Subcutaneous abdominal adipose tissue (tissue), 5 donors: ENCODE data around the gene OR2H2.

ENCODE experiments used
- H3K27ac ChIP-seq: one replicate; pipeline ENCODE4 v1.7.0; 2013; ENCODE audit warnings: low read depth, mild to moderate bottlenecking, inconsistent platforms, low read length, moderate library complexity
- H3K27me3 ChIP-seq, 5 donors: one replicate each; pipeline ENCODE4 v1.7.0; 2013; ENCODE audit warnings: low read length in 5 of 5, inconsistent platforms in 1 of 5; ENCODE audit not compliant: control insufficient read depth in 5 of 5, insufficient read depth in 4 of 5
- H3K36me3 ChIP-seq, 5 donors: one replicate each; pipeline ENCODE4 v1.7.0; 2013; ENCODE audit warnings: low read length in 5 of 5; ENCODE audit not compliant: control insufficient read depth in 5 of 5, insufficient read depth in 5 of 5
- H3K4me1 ChIP-seq, 5 donors: one replicate each; pipeline ENCODE4 v1.7.0; 2013; ENCODE audit warnings: low read length in 5 of 5, mild to moderate bottlenecking in 3 of 5, moderate library complexity in 1 of 5; ENCODE audit not compliant: control insufficient read depth in 5 of 5, insufficient read depth in 5 of 5
- H3K4me3 ChIP-seq, 5 donors: one replicate each; pipeline ENCODE4 v1.7.0; 2013; ENCODE audit warnings: low read length in 5 of 5, low read depth in 1 of 5
- H3K9ac ChIP-seq, 5 donors: one replicate each; pipeline ENCODE4 v1.7.0; 2013; ENCODE audit warnings: low read length in 5 of 5, mild to moderate bottlenecking in 4 of 5, moderate library complexity in 3 of 5
- H3K9me3 ChIP-seq, 5 donors: one replicate each; pipeline ENCODE4 v1.7.0; 2013; ENCODE audit warnings: low read length in 5 of 5; ENCODE audit not compliant: control insufficient read depth in 5 of 5
- donor health status: healthy.
- donor health status: healthy.
- donor health status: healthy.
- donor health status: healthy.
- donor health status: healthy.

OR2H2 gene

GRCh38 chr6:29627755-29628418, 43.0 kb downstream of the OR2H2 start:
- H3K9ac ChIP-seq, result peak overlapping the region in 3 of 5 donors; percentile 12 to 68 (median 60)
- peaks cover 0 to 11% (median 3%) of the 10 kb centered on the region in 5 donors for H3K27me3 ChIP-seq
- H3K9me3 ChIP-seq, result no peaks in the 10 kb centered on the region
- no peak overlapping the region for H3K27ac ChIP-seq
- H3K4me1 ChIP-seq, result peaks cover 2 to 30% (median 26%) of the 10 kb centered on the region in 5 donors
- peak overlapping the region; percentile 67 to 87 (median 76) for H3K4me3 ChIP-seq
- H3K36me3 ChIP-seq, result peaks cover 0 to 13% (median 10%) of the 10 kb centered on the region in 5 donors

- Histone ChIP-seq H3K9me3 (no peaks in the 10 kb centered on the region), H3K27ac (no peak overlapping the region), H3K27me3 (peaks cover 0 to 11% (median 3%) of the 10 kb centered on the region in 5 donors), H3K4me1 (peaks cover 4 to 35% (median 31%) of the 10 kb centered on the region in 5 donors), H3K9ac (peak overlapping the region in 2 of 5 donors; percentile 60 to 68), H3K36me3 (peaks cover 0 to 5% (median 3%) of the 10 kb centered on the region in 5 donors), H3K4me3 (peak overlapping the region; percentile 67 to 87 (median 76))
Measured at GRCh38 chr6:29628419-29629281, 43.7 kb downstream of the OR2H2 start.

GRCh38 chr6:29629571-29629970, 44.6 kb downstream of the OR2H2 start:
- Histone ChIP-seq H3K4me1 (peaks cover 4 to 43% (median 34%) of the 10 kb centered on the region in 5 donors), H3K9me3 (no peaks in the 10 kb centered on the region), H3K27me3 (peaks cover 0 to 11% (median 3%) of the 10 kb centered on the region in 5 donors), H3K4me3 (no peak overlapping the region), H3K36me3 (no peaks in the 10 kb centered on the region), H3K9ac (no peak overlapping the region), H3K27ac (no peak overlapping the region)

- Histone ChIP-seq H3K27ac (no peak overlapping the region), H3K27me3 (peaks cover 0 to 11% (median 3%) of the 10 kb centered on the region in 5 donors), H3K36me3 (no peaks in the 10 kb centered on the region), H3K4me1 (peaks cover 4 to 43% (median 34%) of the 10 kb centered on the region in 5 donors), H3K9me3 (no peaks in the 10 kb centered on the region), H3K9ac (no peak overlapping the region), H3K4me3 (no peak overlapping the region)
Measured at GRCh38 chr6:29630315-29630714, 45.4 kb downstream of the OR2H2 start.

GRCh38 chr6:29631209-29631810, 46.4 kb downstream of the OR2H2 start:
- Histone ChIP-seq H3K27me3 (peaks cover 0 to 11% (median 3%) of the 10 kb centered on the region in 5 donors), H3K4me1 (peaks cover 4 to 43% (median 34%) of the 10 kb centered on the region in 5 donors), H3K36me3 (no peaks in the 10 kb centered on the region), H3K4me3 (no peak overlapping the region), H3K27ac (no peak overlapping the region), H3K9ac (no peak overlapping the region), H3K9me3 (no peaks in the 10 kb centered on the region)

GRCh38 chr6:29631860-29632731, 47.2 kb downstream of the OR2H2 start:
- Histone ChIP-seq H3K9me3 (no peaks in the 10 kb centered on the region), H3K36me3 (no peaks in the 10 kb centered on the region), H3K27me3 (peaks cover 0 to 11% (median 3%) of the 10 kb centered on the region in 5 donors), H3K4me3 (peak overlapping the region; percentile 41 to 76 (median 63)), H3K4me1 (peaks cover 4 to 43% (median 34%) of the 10 kb centered on the region in 5 donors), H3K27ac (no peak overlapping the region), H3K9ac (peak overlapping the region in 4 of 5 donors; percentile 40 to 68 (median 56))

- H3K9ac ChIP-seq, result peak within 1 kb of the TSS in 4 of 5 donors; percentile 40 to 71 (median 56)
- peak within 1 kb of the TSS; percentile 61 to 82 (median 72) for H3K4me3 ChIP-seq
- H3K27me3 ChIP-seq, result peaks cover 0 to 11% (median 3%) of the 10 kb centered on the region in 5 donors
- H3K27ac ChIP-seq, result no peak within 1 kb of the TSS
- H3K9me3 ChIP-seq, result no peaks in the 10 kb centered on the region
- H3K4me1 ChIP-seq, result peaks cover 4 to 37% (median 30%) of the 10 kb centered on the region in 5 donors
- no peaks in the 10 kb centered on the region for H3K36me3 ChIP-seq
Measured at GRCh38 chr6:29632789-29633533, 48.0 kb downstream of the OR2H2 start, which contains the start of gene GABBR1. Gene GABBR1, minus strand, starts transcription at chr6:29633183. Its CDS starts 798 bp downstream, at chr6:29632385.

GRCh38 chr6:29633534-29633905, 48.6 kb downstream of the OR2H2 start:
- H3K9ac ChIP-seq, result peak overlapping the region in 3 of 5 donors; percentile 7 to 71 (median 17)
- H3K27ac ChIP-seq, result no peak overlapping the region
- no peaks in the 10 kb centered on the region for H3K36me3 ChIP-seq
- H3K9me3 ChIP-seq, result no peaks in the 10 kb centered on the region
- H3K4me1 ChIP-seq, result peaks cover 4 to 33% (median 25%) of the 10 kb centered on the region in 5 donors
- H3K27me3 ChIP-seq, result peaks cover 0 to 11% (median 3%) of the 10 kb centered on the region in 5 donors
- peak overlapping the region; percentile 61 to 82 (median 69) for H3K4me3 ChIP-seq
